GM23338 (cell line): ENCODE data around the gene LAYN. TPM values are rescaled to one million over a fixed set of nuclear protein-coding genes. Genes with fewer than 3 reads are reported as not detected.

Experiments used
- ATAC-seq: fragments of 200-7000 bp; cut with Tn5 transposase; 3 replicates; pipeline ENCODE4 v1.9.1; 2020
- DNase-seq: peaks from one replicate; pipeline ENCODE4 v3.0.0-alpha.2; 2015; ENCODE audit warnings: low spot score
- H2AFZ ChIP-seq: fragments of 200-600 bp; sonication (generic); 2 replicates; pipeline ENCODE4 v1.8.0; 2016; ENCODE audit warnings: antibody characterized with exemption, mild to moderate bottlenecking, moderate library complexity
- H3F3A ChIP-seq: fragments of 200-600 bp; sonication (generic); replicated peaks from 2 replicates; pipeline ENCODE4 v1.8.0; 2017; ENCODE audit warnings: antibody characterized with exemption, mixed run types, low read depth
- H3K27ac ChIP-seq: fragments of 200-600 bp; sonication (generic); 2 replicates; pipeline ENCODE4 v1.6.1; 2016; ENCODE audit warnings: low read depth
- H3K27me3 ChIP-seq: fragments of 200-600 bp; sonication (generic); 2 replicates; pipeline ENCODE4 v1.8.0; 2016; ENCODE audit warnings: mild to moderate bottlenecking, mixed run types, moderate library complexity; ENCODE audit not compliant: insufficient read depth
- H3K36me3 ChIP-seq: fragments of 200-600 bp; sonication (generic); 2 replicates; pipeline ENCODE4 v1.8.0; 2016; ENCODE audit warnings: mild to moderate bottlenecking; ENCODE audit not compliant: insufficient read depth
- H3K4me1 ChIP-seq: fragments of 200-600 bp; sonication (generic); 2 replicates; pipeline ENCODE4 v1.8.0; 2016; ENCODE audit warnings: mild to moderate bottlenecking, moderate library complexity; ENCODE audit not compliant: insufficient read depth
- H3K4me2 ChIP-seq: fragments of 200-600 bp; sonication (generic); 2 replicates; pipeline ENCODE4 v1.7.1; 2017; ENCODE audit warnings: mixed run types
- H3K4me3 ChIP-seq: fragments of 200-600 bp; sonication (generic); 2 replicates; pipeline ENCODE4 v1.6.1; 2016; ENCODE audit warnings: mixed run types
- H3K79me2 ChIP-seq: fragments of 200-600 bp; sonication (generic); replicated peaks from 2 replicates; pipeline ENCODE4 v1.8.0; 2017; ENCODE audit warnings: mild to moderate bottlenecking; ENCODE audit not compliant: insufficient read depth
- H3K9me2 ChIP-seq: fragments of 200-600 bp; sonication (generic); 2 replicates; pipeline ENCODE4 v1.8.0; 2017; ENCODE audit not compliant: insufficient read depth
- H4K20me1 ChIP-seq: fragments of 200-600 bp; sonication (generic); replicated peaks from 2 replicates; pipeline ENCODE4 v1.8.0; 2017; ENCODE audit warnings: mild to moderate bottlenecking; ENCODE audit not compliant: insufficient read depth
- H3K27ac Mint-ChIP-seq: 2 replicates; pipeline ENCODE4 v1.8.0; 2020; ENCODE audit warnings: inconsistent platforms, mild to moderate bottlenecking, moderate library complexity, mixed read lengths
- H3K27me3 Mint-ChIP-seq: 3 replicates; pipeline ENCODE4 v1.8.0; 2022; ENCODE audit warnings: low read depth, mild to moderate bottlenecking, moderate library complexity, mixed read lengths, inconsistent platforms; ENCODE audit not compliant: insufficient read depth, poor library complexity
- H3K36me3 Mint-ChIP-seq: 3 replicates; pipeline ENCODE4 v1.8.0; 2021; ENCODE audit warnings: low read depth, mild to moderate bottlenecking, inconsistent platforms, moderate library complexity, mixed read lengths
- H3K4me1 Mint-ChIP-seq: 3 replicates; pipeline ENCODE4 v1.8.0; 2020; ENCODE audit warnings: mild to moderate bottlenecking, inconsistent platforms, mixed read lengths
- H3K4me3 Mint-ChIP-seq: 3 replicates; pipeline ENCODE4 v1.8.0; 2021; ENCODE audit warnings: moderate library complexity, mild to moderate bottlenecking, inconsistent platforms, mixed read lengths
- H3K9me3 Mint-ChIP-seq: 3 replicates; pipeline ENCODE4 v1.8.0; 2020; ENCODE audit warnings: moderate library complexity, mild to moderate bottlenecking, inconsistent platforms, mixed read lengths
- CREB1 ChIP-seq: fragments of 250-450 bp; sonication (Bioruptor Pico); IDR thresholded peaks from 2 replicates; pipeline ENCODE4 v1.5.0; 2020; ENCODE audit warnings: low read depth, mild to moderate bottlenecking, moderate library complexity
- EZH2 ChIP-seq: fragments of 200-600 bp; sonication (generic); IDR thresholded peaks from one replicate; pipeline ENCODE4 v1.8.0; 2017; ENCODE audit warnings: antibody characterized with exemption, mild to moderate bottlenecking, low read depth; ENCODE audit not compliant: unreplicated experiment
- STAT1 ChIP-seq: IDR thresholded peaks from one replicate; pipeline ENCODE4 v1.6.1; 2016; ENCODE audit warnings: antibody characterized with exemption; ENCODE audit not compliant: unreplicated experiment
- ZNF114 ChIP-seq: fragments of 250-450 bp; sonication (Bioruptor Pico); IDR thresholded peaks from 2 replicates; pipeline ENCODE4 v1.5.0; 2020; ENCODE audit warnings: mild to moderate bottlenecking, moderate library complexity
- ZNF462 ChIP-seq: fragments of 250-450 bp; sonication (Bioruptor Pico); IDR thresholded peaks from 2 replicates; pipeline ENCODE4 v1.5.0; 2020; ENCODE audit warnings: mild to moderate bottlenecking, moderate library complexity
- polyA plus RNA-seq: library from polyadenylated mRNA; unstranded; fragments of >200 nt; fragmentation: Nextera tagmentation; extraction: Ambion mirVana; gene quantifications from 2 replicates; pipeline ENCODE4 v1.2.1, GENCODE V29; 2016
- total RNA-seq: library from RNA; depleted of rRNA; stranded (reverse); fragments of >200 nt; shearing (Covaris generic); gene quantifications from 2 replicates; pipeline ENCODE4 v1.2.3, GENCODE V29; 2014
- TF ChIP-seq, protein P1 (sequence below): IDR thresholded peaks from 2 replicates; pipeline ENCODE4 v1.6.1; 2016; ENCODE audit warnings: antibody characterized with exemption

Gene LAYN
- total and polyA plus RNA-seq, 2 experiments from 2014 or later: 6.8 to 7.9 TPM

- TF ChIP-seq EZH2: no peak
- TF ChIP-seq, protein P1, sequence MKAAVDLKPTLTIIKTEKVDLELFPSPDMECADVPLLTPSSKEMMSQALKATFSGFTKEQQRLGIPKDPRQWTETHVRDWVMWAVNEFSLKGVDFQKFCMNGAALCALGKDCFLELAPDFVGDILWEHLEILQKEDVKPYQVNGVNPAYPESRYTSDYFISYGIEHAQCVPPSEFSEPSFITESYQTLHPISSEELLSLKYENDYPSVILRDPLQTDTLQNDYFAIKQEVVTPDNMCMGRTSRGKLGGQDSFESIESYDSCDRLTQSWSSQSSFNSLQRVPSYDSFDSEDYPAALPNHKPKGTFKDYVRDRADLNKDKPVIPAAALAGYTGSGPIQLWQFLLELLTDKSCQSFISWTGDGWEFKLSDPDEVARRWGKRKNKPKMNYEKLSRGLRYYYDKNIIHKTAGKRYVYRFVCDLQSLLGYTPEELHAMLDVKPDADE: no peak
- TF ChIP-seq ZNF462 (CRISPR knock-in tag): no peak
- no peak for TF ChIP-seq CREB1 (CRISPR knock-in tag)
Measured at GRCh38 chr11:111575740-111576139, 35.2 kb downstream of the LAYN start (continued).

- H3K27me3 Mint-ChIP-seq: no peaks in the 10 kb centered on the region
- H3K4me1 ChIP-seq: peaks cover 6% of the 10 kb centered on the region; the same call in 1 of the 2 replicates
- H2AFZ ChIP-seq: no peak overlapping the region
- no peaks in the 10 kb centered on the region for H3K79me2 ChIP-seq
- no peak overlapping the region for H3K4me3 ChIP-seq
- no peaks in the 10 kb centered on the region for H3K36me3 ChIP-seq
- no peak overlapping the region for H3K4me2 ChIP-seq
- TF ChIP-seq ZNF114 (no peak), STAT1 (no peak), CREB1 (CRISPR knock-in tag) (no peak)
- H3K27me3 ChIP-seq: no peaks in the 10 kb centered on the region
- H3K27ac ChIP-seq: no peak overlapping the region
- no peak overlapping the region for H3K4me3 Mint-ChIP-seq
- H3K4me1 Mint-ChIP-seq: peaks cover 11% of the 10 kb centered on the region; the same call in 2 of the 3 replicates
- no peaks in the 10 kb centered on the region for H3F3A ChIP-seq
- H3K9me2 ChIP-seq: no peaks in the 10 kb centered on the region
- no peak overlapping the region for H3K27ac Mint-ChIP-seq
- no peaks in the 10 kb centered on the region for H4K20me1 ChIP-seq
- ATAC-seq: no peak
- H3K36me3 Mint-ChIP-seq: no peaks in the 10 kb centered on the region
- no peak for DNase-seq
- H3K9me3 Mint-ChIP-seq: no peaks in the 10 kb centered on the region
Measured at GRCh38 chr11:111577821-111578220, 37.3 kb downstream of the LAYN start.
